H9 (cell line): ENCODE data around the gene TMEM91. TPM values are rescaled to one million over a fixed set of nuclear protein-coding genes. Genes with fewer than 3 reads are reported as not detected.

Experiments
- DNase-seq: peaks from one replicate; pipeline ENCODE4 v3.0.0-alpha.2; 2017
- H2AFZ ChIP-seq: one replicate; pipeline ENCODE4 v1.6.1; 2013; ENCODE audit warnings: mild to moderate bottlenecking, low read length, control low read depth, moderate library complexity
- H2AK5ac ChIP-seq: 2 replicates; pipeline ENCODE4 v1.6.1; 2013; ENCODE audit warnings: low read length, control low read depth, mixed read lengths; ENCODE audit not compliant: insufficient read length
- H2BK120ac ChIP-seq: one replicate; pipeline ENCODE4 v1.6.1; 2013; ENCODE audit warnings: low read depth, mild to moderate bottlenecking, low read length, control low read depth, inconsistent platforms; ENCODE audit not compliant: poor library complexity, severe bottlenecking
- H2BK12ac ChIP-seq: 2 replicates; pipeline ENCODE4 v1.6.1; 2013; ENCODE audit warnings: low read length, control low read depth, mixed read lengths, low read depth; ENCODE audit not compliant: insufficient read length
- H2BK15ac ChIP-seq: 2 replicates; pipeline ENCODE4 v1.6.1; 2013; ENCODE audit warnings: low read depth, low read length, control low read depth
- H2BK20ac ChIP-seq: one replicate; pipeline ENCODE4 v1.6.1; 2013; ENCODE audit warnings: low read depth, mild to moderate bottlenecking, low read length, control low read depth, inconsistent platforms; ENCODE audit not compliant: poor library complexity, severe bottlenecking
- H2BK5ac ChIP-seq: 2 replicates; pipeline ENCODE4 v1.6.1; 2013; ENCODE audit warnings: low read length, control low read depth, mixed read lengths; ENCODE audit not compliant: insufficient read length
- H3K14ac ChIP-seq: 2 replicates; pipeline ENCODE4 v1.6.1; 2013; ENCODE audit warnings: low read length, control low read depth; ENCODE audit not compliant: insufficient read depth
- H3K18ac ChIP-seq: 2 replicates; pipeline ENCODE4 v1.6.1; 2013; ENCODE audit warnings: low read depth, mild to moderate bottlenecking, mixed read lengths, low read length, control low read depth; ENCODE audit not compliant: insufficient read length
- H3K23ac ChIP-seq: 2 replicates; pipeline ENCODE4 v1.6.1; 2013; ENCODE audit warnings: low read length, control low read depth, mixed read lengths, low read depth; ENCODE audit not compliant: insufficient read length
- H3K23me2 ChIP-seq: 2 replicates; pipeline ENCODE4 v1.6.1; 2013; ENCODE audit warnings: low read depth, mild to moderate bottlenecking, mixed read lengths, low read length, control low read depth; ENCODE audit not compliant: insufficient read length, poor library complexity, severe bottlenecking
- H3K27ac ChIP-seq: 2 replicates; pipeline ENCODE4 v1.5.1; 2013; ENCODE audit warnings: low read length, control low read depth, mixed read lengths, low read depth; ENCODE audit not compliant: insufficient read length
- H3K27me3 ChIP-seq: 2 replicates; pipeline ENCODE4 v1.6.1; 2013; ENCODE audit warnings: low read length, control low read depth, inconsistent platforms; ENCODE audit not compliant: insufficient read depth
- H3K4ac ChIP-seq: 2 replicates; pipeline ENCODE4 v1.6.1; 2013; ENCODE audit warnings: low read depth, mild to moderate bottlenecking, control low read depth, inconsistent platforms, low read length, moderate library complexity
- H3K4me1 ChIP-seq: 2 replicates; pipeline ENCODE4 v1.6.1; 2013; ENCODE audit warnings: low read length, control low read depth, inconsistent platforms; ENCODE audit not compliant: insufficient read depth
- H3K4me2 ChIP-seq: 2 replicates; pipeline ENCODE4 v1.6.1; 2013; ENCODE audit warnings: low read length, control low read depth, mixed read lengths; ENCODE audit not compliant: insufficient read length, insufficient read depth
- H3K56ac ChIP-seq: 2 replicates; pipeline ENCODE4 v1.6.1; 2013; ENCODE audit warnings: low read depth, mild to moderate bottlenecking, mixed read lengths, low read length, control low read depth; ENCODE audit not compliant: insufficient read length
- H3K79me1 ChIP-seq: 2 replicates; pipeline ENCODE4 v1.6.1; 2013; ENCODE audit warnings: low read depth, mild to moderate bottlenecking, moderate library complexity, low read length, control low read depth, inconsistent platforms; ENCODE audit not compliant: insufficient read depth, poor library complexity, severe bottlenecking
- H3K79me2 ChIP-seq: 2 replicates; pipeline ENCODE4 v1.6.1; 2013; ENCODE audit warnings: low read length, control low read depth, inconsistent platforms; ENCODE audit not compliant: insufficient read depth
- H3K9ac ChIP-seq: 2 replicates; pipeline ENCODE4 v1.6.1; 2013; ENCODE audit warnings: low read length, control low read depth, mixed read lengths; ENCODE audit not compliant: insufficient read length; ENCODE audit errors: extremely low read depth
- H3K9me3 ChIP-seq: one replicate; pipeline ENCODE4 v1.6.1; 2013; ENCODE audit warnings: low read depth, low read length, inconsistent platforms; ENCODE audit not compliant: control insufficient read depth
- H3T11ph ChIP-seq: one replicate; pipeline ENCODE4 v1.6.1; 2013; ENCODE audit warnings: mild to moderate bottlenecking, low read length, control low read depth, inconsistent platforms
- H4K20me1 ChIP-seq: one replicate; pipeline ENCODE4 v1.6.1; 2013; ENCODE audit not compliant: control insufficient read depth, insufficient read length, insufficient read depth
- H4K5ac ChIP-seq: 2 replicates; pipeline ENCODE4 v1.6.1; 2013; ENCODE audit warnings: low read depth, mild to moderate bottlenecking, mixed read lengths, low read length, control low read depth; ENCODE audit not compliant: insufficient read length
- H4K8ac ChIP-seq: replicated peaks from 2 replicates; pipeline ENCODE4 v1.6.1; 2013; ENCODE audit warnings: low read length, control low read depth, mixed read lengths, low read depth; ENCODE audit not compliant: insufficient read length
- H4K91ac ChIP-seq: 2 replicates; pipeline ENCODE4 v1.6.1; 2013; ENCODE audit warnings: low read depth, mild to moderate bottlenecking, moderate library complexity, mixed read lengths, low read length, control low read depth; ENCODE audit not compliant: insufficient read length
- H3K27ac Mint-ChIP-seq, 3 experiments: 2 replicates in 2 of 3; 3 replicates in 1 of 3; pipeline ENCODE4 v1.8.0; 2020 to 2021; ENCODE audit warnings: mixed read lengths in 3 of 3, mild to moderate bottlenecking in 1 of 3, moderate library complexity in 1 of 3
- H3K27me3 Mint-ChIP-seq: 2 replicates; pipeline ENCODE4 v1.8.0; 2021; ENCODE audit warnings: low read depth, mild to moderate bottlenecking, moderate library complexity, mixed read lengths
- H3K36me3 Mint-ChIP-seq, 3 experiments: 2 replicates in 2 of 3; 3 replicates in 1 of 3; pipeline ENCODE4 v1.8.0; 2020 to 2021; ENCODE audit warnings: low read depth in 3 of 3, mixed read lengths in 3 of 3; ENCODE audit not compliant: insufficient read depth in 1 of 3
- H3K4me1 Mint-ChIP-seq, 2 experiments: 2 replicates each; pipeline ENCODE4 v1.8.0; 2020; ENCODE audit warnings: mixed read lengths in 2 of 2
- H3K4me3 Mint-ChIP-seq, 2 experiments: 2 replicates in 1 of 2; 3 replicates in 1 of 2; pipeline ENCODE4 v1.8.0; 2020 to 2021; ENCODE audit warnings: mild to moderate bottlenecking in 2 of 2, mixed read lengths in 2 of 2, moderate library complexity in 1 of 2
- H3K9me3 Mint-ChIP-seq, 2 experiments: 2 replicates in 1 of 2; 3 replicates in 1 of 2; pipeline ENCODE4 v1.8.0; 2020; ENCODE audit warnings: mild to moderate bottlenecking in 2 of 2, mixed read lengths in 2 of 2, moderate library complexity in 1 of 2
- WGBS: extraction: QIAGEN DNeasy Blood & Tissue Kit; methylation state at CpG from one replicate; pipeline ENCODE4 v1.1.7; 2013; ENCODE audit warnings: missing lambda C conversion rate, low lambda C conversion rate, mixed read lengths; ENCODE audit not compliant: insufficient read length; ENCODE audit errors: extremely low coverage; 5-methylcytosine and 5-hydroxymethylcytosine counted together
- total RNA-seq: library from RNA; stranded (reverse); gene quantifications from 2 replicates; pipeline ENCODE4 v1.2.1, GENCODE V29; 2021
- TF ChIP-seq, protein P1 (sequence below): fragments of 200-600 bp; sonication (generic); conservative IDR thresholded peaks from 3 replicates; pipeline ENCODE4 v1.8.0; 2021; ENCODE audit warnings: antibody characterized with exemption, mild to moderate bottlenecking

Gene TMEM91
- total RNA-seq, 1 experiment from 2014 or later: 5.7 TPM

- H3K18ac ChIP-seq: no peak overlapping the region
- no peak overlapping the region for H4K91ac ChIP-seq
- H3K79me2 ChIP-seq: no peaks in the 10 kb centered on the region
- H3K23me2 ChIP-seq: peaks cover 4% of the 10 kb centered on the region
- no peak overlapping the region for H3K9ac ChIP-seq
- no peak overlapping the region for H3K14ac ChIP-seq
- Mint-ChIP-seq H3K4me3 (no peak overlapping the region), H3K4me1 (peaks cover 7 to 18% of the 10 kb centered on the region in 2 experiments), H3K9me3 (no peaks in the 10 kb centered on the region), H3K27ac (peak overlapping the region in 2 of 3 experiments; percentile 0 to 62; a peak in 2 of 7 replicates), H3K36me3 (peaks cover 0 to 15% (median 9%) of the 10 kb centered on the region in 3 experiments; a peak in 3 of 7 replicates), H3K27me3 (no peaks in the 10 kb centered on the region; the same call in 1 of the 2 replicates)
- H2BK120ac ChIP-seq: no peak overlapping the region
- H2BK12ac ChIP-seq: no peak overlapping the region
- H2BK5ac ChIP-seq: no peak overlapping the region
- H3K4ac ChIP-seq: no peak overlapping the region
- no peaks in the 10 kb centered on the region for H3K27me3 ChIP-seq
- no peak overlapping the region for H2AFZ ChIP-seq
- H3K27ac ChIP-seq: no peak overlapping the region
- H3K9me3 ChIP-seq: no peaks in the 10 kb centered on the region
- no peaks in the 10 kb centered on the region for H3K79me1 ChIP-seq
- H4K8ac ChIP-seq: no peak overlapping the region
- H2BK15ac ChIP-seq: no peak overlapping the region
- no peak overlapping the region for H3K4me2 ChIP-seq
- no peaks in the 10 kb centered on the region; the same call in 1 of the 2 replicates for H3K4me1 ChIP-seq
- peak; percentile 37 for DNase-seq
- no peak overlapping the region for H3K23ac ChIP-seq
- H4K5ac ChIP-seq: no peak overlapping the region
- no CpG with 5 or more reads among the region's 4 CpGs for WGBS
- no peak overlapping the region for H3T11ph ChIP-seq
- no peak overlapping the region for H2BK20ac ChIP-seq
- no peak overlapping the region for H2AK5ac ChIP-seq
- H3K56ac ChIP-seq: no peak overlapping the region
- TF ChIP-seq, protein P1, sequence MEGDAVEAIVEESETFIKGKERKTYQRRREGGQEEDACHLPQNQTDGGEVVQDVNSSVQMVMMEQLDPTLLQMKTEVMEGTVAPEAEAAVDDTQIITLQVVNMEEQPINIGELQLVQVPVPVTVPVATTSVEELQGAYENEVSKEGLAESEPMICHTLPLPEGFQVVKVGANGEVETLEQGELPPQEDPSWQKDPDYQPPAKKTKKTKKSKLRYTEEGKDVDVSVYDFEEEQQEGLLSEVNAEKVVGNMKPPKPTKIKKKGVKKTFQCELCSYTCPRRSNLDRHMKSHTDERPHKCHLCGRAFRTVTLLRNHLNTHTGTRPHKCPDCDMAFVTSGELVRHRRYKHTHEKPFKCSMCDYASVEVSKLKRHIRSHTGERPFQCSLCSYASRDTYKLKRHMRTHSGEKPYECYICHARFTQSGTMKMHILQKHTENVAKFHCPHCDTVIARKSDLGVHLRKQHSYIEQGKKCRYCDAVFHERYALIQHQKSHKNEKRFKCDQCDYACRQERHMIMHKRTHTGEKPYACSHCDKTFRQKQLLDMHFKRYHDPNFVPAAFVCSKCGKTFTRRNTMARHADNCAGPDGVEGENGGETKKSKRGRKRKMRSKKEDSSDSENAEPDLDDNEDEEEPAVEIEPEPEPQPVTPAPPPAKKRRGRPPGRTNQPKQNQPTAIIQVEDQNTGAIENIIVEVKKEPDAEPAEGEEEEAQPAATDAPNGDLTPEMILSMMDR: no peak
- peaks cover 3% of the 10 kb centered on the region for H4K20me1 ChIP-seq
Observed at GRCh38 chr19:41409288-41409687, 33.0 kb downstream of the TMEM91 start.
